A172 (cell line): Measurements from ENCODE around the gene ZC3H7B. TPM values are rescaled to one million over a fixed set of nuclear protein-coding genes. Genes with fewer than 3 reads are reported as not detected.
A peak's percentile ranks its signal among the peaks of the same experiment; 100 is the strongest.

Experiments used
- DNase-seq: peaks from one replicate; pipeline ENCODE4 v3.0.0-alpha.2; 2015; ENCODE audit warnings: low spot score
- total RNA-seq: library from RNA; depleted of rRNA; stranded (reverse); fragments of >200 nt; shearing (Covaris generic); gene quantifications from 2 replicates; pipeline ENCODE4 v1.2.3, GENCODE V29; 2014

The ZC3H7B gene
- total RNA-seq, 1 experiment from 2014 or later = 31.1 TPM

GRCh38 chr22:41354979-41355378 is 53.7 kb downstream of the ZC3H7B start:
- no peak for DNase-seq

- DNase-seq = no peak
These were observed 54.6 kb downstream of the ZC3H7B start for GRCh38 chr22:41355895-41356294.

- DNase-seq = no peak
These were observed 55.2 kb downstream of the ZC3H7B start for GRCh38 chr22:41356430-41357028.

GRCh38 chr22:41357191-41357590 is 55.9 kb downstream of the ZC3H7B start:
- DNase-seq = no peak

GRCh38 chr22:41358927-41359326 is 57.6 kb downstream of the ZC3H7B start:
- DNase-seq = no peak

GRCh38 chr22:41359376-41359775 is 58.1 kb downstream of the ZC3H7B start:
- no peak for DNase-seq

- DNase-seq = no peak
These were observed 58.8 kb downstream of the ZC3H7B start for GRCh38 chr22:41360126-41360525.

- peak; percentile 25 for DNase-seq
These were observed 60.5 kb downstream of the ZC3H7B start for GRCh38 chr22:41361716-41362310.

- no peak for DNase-seq
These were observed 61.3 kb downstream of the ZC3H7B start for GRCh38 chr22:41362615-41363014.

- DNase-seq = no peak
These were observed 62.9 kb downstream of the ZC3H7B start for GRCh38 chr22:41364233-41364632.

- DNase-seq = no peak
These were observed 63.6 kb downstream of the ZC3H7B start for GRCh38 chr22:41364955-41365354.

GRCh38 chr22:41365425-41365824 is 64.1 kb downstream of the ZC3H7B start:
- DNase-seq = no peak

GRCh38 chr22:41366323-41367029 is 65.2 kb downstream of the ZC3H7B start:
- no peak for DNase-seq

- DNase-seq = peak; percentile 74
These were observed 65.8 kb downstream of the ZC3H7B start for GRCh38 chr22:41367039-41367679.

GRCh38 chr22:41367680-41368542 is 66.6 kb downstream of the ZC3H7B start:
- no peak for DNase-seq

GRCh38 chr22:41368543-41369423 is 67.5 kb downstream of the ZC3H7B start:
- DNase-seq = no peak

- DNase-seq = no peak
These were observed 68.1 kb downstream of the ZC3H7B start for GRCh38 chr22:41369424-41369745.

- no peak for DNase-seq
These were observed 68.5 kb downstream of the ZC3H7B start for GRCh38 chr22:41369837-41370236.

GRCh38 chr22:41377846-41378245 is 76.5 kb downstream of the ZC3H7B start:
- DNase-seq = no peak

- peak; percentile 65 for DNase-seq
These were observed 79.6 kb downstream of the ZC3H7B start for GRCh38 chr22:41380993-41381328.
